GM19463 (cell line): ENCODE results near the gene ANXA1.
A peak's percentile ranks its signal among the peaks of the same experiment; 100 is the strongest.

ENCODE experiments used
- ATAC-seq: cut with Tn5 transposase; IDR thresholded peaks from one replicate; pipeline ENCODE4 v1.9.1; 2021; ENCODE audit warnings: mild to moderate bottlenecking, moderate library complexity; ENCODE audit not compliant: unreplicated experiment

Gene ANXA1

DNA sequence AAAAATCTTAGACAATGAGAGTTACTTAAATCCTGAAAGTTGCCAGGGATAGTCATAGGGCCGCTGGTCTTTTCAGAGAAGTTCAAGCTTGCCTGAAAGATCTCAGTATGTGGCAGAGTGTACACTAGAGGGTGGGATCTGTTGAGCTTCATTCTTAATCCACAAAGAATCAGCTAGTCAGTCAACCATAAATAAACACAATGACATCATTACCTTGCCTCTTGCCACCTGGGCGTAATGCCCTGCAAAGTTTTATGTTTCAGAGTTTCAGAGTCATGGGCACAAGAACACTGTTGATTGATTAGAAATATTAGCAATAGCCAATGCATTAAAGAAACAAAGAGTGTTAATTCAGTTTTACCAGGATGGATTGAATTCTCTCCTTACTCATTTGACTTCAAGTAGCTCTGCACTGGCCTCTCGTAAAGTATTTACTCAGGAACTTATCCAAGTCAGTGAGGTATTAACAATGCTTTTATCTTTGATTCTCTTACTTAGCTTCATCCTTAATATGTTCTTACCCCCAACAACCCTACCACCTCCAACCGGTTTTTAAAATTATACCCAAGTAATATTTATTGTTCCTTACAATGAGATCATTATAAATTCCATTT, 14.3 kb upstream of the ANXA1 start:
- ATAC-seq: no peak

DNA sequence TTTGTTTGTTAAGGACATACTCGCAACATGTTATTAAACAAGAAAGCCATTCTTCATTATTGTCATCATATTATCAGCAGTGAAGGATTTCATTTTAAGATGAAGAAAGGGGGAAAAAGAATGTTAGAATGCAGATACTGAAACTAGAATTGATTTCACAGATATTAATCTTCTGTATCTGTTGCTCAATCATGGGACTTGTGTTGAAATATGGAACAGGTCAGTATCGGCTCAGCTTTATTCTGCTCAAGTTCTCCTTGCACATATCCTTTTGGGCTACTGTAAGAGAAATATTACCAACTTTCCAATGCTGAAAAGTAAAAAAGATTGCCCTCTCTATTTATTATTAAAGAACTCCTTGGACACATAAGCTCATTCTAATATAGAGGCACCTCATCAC, 13.8 kb upstream of the ANXA1 start:
- ATAC-seq: no peak

DNA sequence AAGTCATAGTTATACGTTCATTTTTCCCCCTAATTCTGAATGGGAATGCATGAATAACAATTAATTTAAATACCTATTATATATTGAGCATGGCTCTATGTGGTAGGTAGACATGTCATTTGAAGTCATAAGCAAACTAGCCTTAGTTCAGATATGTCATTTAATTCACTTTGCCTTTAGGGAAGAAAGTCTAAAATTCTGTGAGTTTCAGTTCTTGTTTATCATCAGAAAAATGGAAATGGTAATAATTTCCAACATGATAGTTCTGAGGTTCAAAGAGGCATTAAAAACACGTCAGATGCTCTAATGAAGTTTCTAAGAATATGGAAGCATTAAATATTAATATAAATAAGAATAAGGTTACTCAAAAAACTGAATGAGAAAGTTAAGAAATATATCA, 13.1 kb upstream of the ANXA1 start:
- no peak for ATAC-seq

DNA sequence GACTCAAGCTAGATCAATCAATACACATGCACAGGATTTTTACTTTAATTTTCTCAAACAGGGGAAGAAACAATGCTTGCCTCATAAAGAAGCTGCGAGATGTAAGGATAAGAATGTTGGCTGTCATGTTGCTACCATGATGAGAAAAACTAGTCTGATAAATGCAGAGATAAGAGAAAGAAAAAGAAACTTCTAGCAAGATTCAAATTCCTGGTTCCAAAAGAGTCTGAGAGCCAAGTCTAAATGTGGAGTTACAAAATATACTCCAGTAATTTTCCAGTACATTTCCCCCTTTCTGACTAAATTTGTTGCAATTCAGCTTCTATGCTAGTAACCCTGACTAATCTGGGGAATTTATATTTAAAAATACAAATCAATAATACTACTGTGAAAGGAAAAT, 10.4 kb upstream of the ANXA1 start:
- ATAC-seq: no peak

DNA sequence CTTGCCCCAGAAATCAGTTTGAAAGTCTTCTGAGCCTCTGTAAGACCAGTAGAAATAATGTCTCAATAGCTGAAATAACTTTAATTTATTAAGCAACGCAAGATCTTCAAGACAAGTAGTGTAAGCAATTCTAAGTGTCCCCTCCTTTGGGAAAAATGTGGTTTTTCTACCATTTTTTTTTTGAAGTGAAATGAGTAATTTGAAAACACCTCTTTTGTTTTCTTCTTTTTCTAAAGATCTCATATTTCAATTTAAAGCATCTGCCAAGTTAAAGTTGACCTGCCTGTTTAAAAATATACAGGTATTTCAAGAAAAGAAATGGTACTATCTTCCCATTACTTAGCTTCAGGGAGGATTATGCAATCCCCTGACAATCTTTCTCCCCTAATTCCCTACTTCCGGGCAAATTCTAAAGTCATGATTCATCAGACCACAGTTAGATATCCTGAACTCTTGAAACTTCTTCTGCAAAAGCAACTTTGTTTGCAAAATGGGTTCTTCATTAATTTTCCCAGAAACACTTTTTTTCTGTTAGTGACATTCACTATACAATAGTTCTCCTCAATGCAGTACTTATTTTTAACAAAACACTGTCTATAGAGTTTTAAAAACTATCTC, 7.8 kb upstream of the ANXA1 start:
- ATAC-seq: no peak

DNA sequence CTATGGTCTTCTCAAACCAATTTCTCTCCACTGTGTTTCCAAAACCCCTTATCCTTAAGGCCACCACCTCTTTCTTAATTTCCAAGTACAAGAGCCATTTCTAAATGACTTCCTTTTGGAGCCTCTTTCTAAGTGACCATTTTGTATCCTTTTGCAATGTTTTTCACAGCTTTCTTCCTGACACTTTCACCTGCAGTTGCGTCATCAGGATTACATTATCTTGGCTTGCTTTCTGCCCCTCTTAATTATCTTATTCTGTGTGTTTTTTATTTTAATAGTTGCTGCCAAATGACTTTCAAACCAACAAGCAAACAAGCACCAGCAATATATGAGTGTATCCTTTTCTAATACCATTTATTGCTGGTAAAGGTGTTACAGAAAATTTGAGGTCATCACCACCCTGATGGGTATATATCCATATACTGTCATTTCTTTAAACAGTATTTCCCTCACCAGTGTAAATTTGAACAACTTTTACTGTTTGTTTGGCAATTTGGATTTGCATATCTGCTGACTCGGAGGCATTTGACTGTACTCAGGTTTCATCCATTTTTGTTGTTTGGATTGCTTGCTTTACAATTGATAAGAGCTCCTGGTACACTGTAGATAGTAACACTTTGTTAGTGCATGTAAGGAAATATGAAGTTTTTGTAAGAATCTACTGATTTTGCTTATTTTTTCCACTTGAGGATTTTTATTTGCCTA, 5.4 kb upstream of the ANXA1 start:
- no peak for ATAC-seq

DNA sequence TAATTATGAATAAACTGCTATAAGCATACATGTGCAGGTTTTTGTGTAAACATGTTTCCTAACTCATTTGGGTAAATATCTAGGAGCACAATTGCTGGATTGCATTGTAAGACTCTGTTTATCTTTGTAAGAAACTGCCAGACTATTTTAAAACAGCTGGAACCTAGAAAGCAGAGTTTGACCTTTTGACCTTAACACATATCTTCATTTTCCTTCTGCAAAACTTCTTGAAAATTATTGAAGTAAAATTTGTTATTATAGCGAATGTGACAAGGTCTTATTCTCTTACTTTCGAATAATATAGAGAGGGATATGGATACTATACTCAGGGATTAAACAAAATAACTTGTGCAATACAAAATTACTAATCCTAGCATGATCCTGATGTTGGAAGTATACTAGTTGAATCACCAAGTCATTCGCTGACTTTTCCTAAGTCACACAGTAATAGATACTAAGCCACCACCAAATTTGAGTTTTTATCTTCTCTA, 3.2 kb upstream of the ANXA1 start:
- ATAC-seq: no peak

DNA sequence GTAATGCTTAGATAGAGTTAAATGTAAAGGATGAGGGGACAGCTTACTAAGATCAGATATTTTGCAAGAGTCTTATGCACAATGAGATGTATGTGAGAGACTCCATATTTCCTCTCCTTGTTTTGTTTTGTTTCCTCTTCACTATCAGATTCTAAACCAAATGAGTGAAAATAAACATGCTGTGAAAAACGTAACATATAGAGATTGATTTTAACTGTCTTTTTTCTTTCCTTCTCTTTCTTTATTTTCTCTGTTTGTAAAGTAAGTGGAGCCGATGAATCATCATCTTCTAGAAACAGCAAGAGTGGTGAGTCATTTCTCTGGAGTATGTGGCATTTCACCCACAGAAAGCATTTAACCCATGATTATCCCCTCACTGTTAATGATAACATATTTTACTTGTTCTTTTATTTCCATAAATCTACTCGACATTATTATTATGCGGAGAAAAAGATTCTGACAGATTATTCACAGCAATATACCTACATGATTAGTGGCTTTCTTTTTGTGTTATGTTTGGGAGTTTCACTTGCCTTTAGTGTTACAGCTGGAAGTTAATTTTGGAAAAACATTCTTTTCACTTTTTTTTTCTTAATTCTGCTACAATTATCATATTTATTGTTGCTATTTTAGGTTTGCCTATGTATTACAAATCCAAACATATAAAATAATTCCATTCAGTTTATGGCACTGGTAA, 2.1 kb upstream of the ANXA1 start:
- ATAC-seq: peak; percentile 70

DNA sequence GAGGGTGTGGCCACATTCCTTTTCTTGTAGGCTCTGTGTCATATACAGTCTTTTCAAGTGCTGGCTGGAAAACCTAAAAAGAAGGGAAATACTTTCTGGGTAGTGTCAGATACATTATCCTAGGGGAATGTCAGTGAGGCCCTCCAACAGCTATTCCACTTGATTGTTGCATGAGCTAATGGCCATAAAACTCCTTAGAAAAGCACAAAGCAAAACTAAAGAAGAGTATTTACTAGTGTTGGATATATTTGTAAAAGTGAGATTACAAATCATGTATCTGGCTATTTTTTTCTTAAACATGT, 829 bp downstream of the ANXA1 start:
- no peak for ATAC-seq

DNA sequence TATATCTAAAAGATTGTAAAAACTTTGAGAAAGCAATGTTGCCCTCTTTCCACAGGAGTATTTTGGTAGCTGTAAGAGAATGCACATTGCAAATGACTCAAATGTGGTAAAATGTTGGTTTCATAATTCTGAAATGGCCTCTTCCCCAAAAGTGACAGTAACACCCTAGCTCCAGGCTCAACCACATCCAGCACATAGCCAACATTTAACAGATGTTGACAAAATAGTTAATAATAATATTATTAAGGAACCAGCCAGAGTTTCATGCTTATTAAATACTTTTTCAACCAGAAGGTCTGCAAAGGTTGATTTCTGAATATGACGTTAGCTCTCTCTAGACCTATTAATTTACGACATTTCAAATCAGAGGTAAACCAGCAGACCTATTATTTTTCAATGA, 1.3 kb downstream of the ANXA1 start:
- peak; percentile 58 for ATAC-seq

DNA sequence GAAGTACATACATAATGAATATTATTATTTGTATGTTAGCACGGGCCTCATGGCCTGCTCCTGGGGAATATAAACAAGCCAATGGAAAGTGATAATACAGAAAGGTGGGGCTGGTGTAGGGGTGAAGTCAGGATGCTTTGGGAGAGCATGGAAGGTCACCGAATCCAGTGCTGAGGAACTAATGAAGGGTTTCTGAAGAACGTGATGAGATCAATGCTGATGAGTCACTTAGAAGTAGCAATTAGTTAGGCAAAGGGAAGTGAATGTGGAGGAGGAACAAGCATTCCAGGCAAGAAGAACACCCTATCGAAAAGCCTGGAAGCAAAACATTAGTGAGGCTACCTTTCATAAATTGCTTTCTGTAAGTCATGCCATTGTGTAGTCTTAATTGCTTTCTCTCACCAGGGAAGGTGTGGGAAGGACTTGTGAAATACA, 2.1 kb downstream of the ANXA1 start:
- no peak for ATAC-seq

DNA sequence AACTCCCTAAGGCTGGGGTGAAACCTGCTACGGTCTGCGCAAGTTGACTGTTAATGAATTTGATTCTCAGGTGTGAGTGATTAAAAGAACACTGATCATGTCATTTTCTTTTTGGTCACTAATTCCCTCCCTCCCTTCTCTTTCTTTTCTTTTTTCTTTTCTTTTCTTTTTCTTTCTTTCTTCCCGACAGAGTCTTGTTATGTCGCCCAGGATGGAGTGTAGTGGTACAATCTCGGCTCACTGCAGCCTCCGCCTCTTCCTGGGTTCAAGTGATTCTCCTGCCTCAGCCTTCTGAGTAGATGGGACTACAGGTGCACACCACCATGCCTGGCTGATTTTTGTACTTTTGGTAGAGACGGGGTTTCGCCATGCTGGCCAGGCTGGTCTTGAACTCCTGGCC, 2.6 kb downstream of the ANXA1 start:
- no peak for ATAC-seq

DNA sequence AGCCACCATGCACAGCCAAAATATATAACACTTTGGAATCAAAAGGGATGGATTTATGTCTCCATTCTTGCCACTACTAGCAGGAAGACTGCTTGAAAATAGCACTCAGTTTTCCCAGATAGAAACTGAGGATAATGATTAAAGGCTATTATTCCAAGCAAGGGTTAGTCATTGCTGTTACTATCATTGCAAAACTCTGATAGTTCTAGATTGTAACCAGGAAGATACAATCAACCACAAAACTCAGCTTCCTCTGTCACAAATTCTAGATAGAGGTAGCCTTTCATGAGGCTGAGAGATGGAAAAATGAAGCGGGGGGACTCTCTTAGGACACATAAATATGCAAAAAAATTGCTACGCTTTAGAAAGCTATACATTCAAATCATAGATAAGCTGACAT, 3.1 kb downstream of the ANXA1 start:
- no peak for ATAC-seq

DNA sequence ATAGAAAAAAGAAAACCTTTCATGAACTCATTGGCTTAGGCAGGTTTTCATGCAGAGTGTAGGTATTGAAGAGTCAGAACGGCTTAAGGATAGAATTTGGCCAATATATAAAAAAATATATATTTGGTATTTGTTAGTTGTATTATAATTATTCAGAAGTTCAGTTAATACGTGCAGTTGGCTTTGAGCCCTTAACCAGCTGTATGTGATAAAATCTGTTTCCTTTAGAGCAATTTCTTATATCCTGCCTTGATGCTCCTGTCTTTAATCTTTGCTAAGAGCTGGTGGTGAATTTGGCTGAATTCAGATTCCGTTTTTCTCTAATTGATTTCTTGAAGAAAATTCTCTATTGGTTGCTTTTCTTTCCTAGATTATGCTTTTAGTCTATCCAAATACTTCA, 3.7 kb downstream of the ANXA1 start:
- ATAC-seq: no peak

DNA sequence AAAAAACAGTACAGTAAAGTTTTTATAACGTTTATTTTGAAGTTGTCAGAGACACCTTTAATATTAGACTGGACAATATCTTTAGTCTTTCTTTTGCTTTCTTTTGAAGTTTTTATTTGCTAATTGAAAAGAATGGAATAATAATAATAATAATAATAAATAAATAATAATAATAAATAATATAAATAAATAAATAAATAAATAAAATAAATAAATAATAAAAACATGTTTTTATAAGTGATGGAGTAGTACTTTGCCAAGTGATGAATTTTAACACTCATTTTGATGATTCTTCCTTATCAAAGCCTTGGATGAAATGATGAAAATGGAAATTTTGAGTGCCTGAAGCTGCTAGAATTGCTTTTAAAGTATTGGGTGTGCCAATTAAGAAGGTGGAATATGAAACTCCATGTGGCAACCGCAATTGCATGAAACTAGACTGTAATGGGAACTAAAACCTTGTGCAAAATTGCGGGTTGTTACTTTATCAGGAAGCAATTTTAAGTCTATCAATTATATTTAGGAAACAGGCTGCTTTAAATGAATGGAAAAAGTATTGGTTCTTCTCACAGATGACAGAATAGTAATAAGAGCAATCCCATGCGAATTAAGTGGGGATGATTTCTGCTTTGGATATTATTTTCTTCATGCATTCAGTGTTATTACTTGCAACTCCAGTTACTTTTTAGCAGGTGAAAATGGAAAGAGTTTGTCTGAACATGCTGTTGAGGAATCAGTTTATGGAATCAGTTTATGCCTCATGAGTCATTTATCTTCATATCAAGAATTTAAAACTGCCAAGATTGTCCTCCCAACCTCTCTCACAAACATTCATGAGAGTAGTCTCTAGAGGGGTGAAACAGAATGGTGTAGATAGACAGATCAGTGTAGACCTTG, 4.6 kb downstream of the ANXA1 start:
- no peak for ATAC-seq

DNA sequence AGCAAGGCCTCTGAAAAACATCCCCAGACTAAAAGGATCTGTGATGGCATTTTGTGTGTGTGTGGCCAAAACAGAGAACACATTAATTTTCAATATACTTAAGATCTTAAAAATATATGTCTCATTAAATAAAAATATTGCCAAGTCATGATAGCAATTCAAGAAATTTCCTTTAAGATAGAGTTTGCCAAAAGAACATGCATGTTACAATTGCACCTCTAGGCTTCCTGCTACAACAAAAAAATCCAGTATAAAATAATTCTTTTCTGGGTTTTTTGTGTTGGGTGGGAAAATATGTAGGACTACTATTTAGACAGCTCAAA, 5.2 kb downstream of the ANXA1 start:
- no peak for ATAC-seq

DNA sequence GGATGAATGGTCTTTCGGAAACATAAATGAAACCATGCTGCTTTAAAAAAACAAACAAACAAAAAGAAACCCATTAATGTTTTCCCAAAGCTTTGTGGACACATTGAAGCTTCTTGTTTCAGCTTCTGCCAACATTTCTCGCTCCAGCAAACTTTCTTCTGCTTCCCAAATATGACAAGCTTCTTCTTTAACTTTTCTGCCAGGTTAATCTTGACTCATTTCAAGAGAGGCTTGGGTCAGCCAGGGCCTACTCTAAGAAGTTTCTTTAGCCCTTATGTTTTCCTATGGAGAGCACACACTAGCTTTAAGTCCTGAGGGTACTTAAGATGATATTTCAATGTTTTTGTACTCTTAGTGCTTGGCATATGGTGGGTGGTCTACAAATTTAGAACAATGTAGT, 6.1 kb downstream of the ANXA1 start:
- ATAC-seq: peak; percentile 34

DNA sequence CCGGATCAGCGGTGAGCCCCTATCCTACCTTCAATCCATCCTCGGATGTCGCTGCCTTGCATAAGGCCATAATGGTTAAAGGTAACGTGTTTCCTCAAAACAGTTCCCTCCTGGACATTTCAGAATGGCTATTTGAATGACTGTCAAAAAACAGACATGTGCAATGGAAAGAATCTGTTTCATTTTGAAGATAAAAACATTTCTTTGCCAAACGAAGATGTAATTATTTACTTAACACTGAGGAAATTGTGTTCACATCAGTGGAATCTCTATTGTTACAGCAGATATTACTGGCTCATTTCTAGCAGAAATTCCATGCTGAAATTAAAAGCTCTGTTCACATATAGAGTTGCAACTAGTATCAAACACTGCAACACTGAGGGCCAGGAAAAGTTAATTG, 7.1 kb downstream of the ANXA1 start:
- ATAC-seq: no peak

DNA sequence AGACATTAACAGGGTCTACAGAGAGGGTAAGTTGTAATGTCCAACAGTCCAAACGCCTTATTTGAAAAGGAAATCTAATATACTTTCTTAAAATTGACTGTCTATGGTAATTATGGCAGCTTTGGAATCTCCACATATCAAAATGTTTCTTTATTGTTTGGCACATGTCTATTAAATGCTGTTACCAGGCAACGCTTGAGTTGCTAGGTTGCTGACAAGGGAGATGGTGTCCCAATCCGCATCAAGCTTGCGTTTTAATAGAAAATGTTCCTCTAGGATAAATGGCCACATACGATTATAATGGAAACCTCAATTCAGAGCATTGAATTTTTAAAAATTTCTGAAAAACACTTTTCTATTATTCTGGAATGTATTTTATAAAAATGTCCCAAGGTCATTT, 9.2 kb downstream of the ANXA1 start:
- ATAC-seq: no peak

DNA sequence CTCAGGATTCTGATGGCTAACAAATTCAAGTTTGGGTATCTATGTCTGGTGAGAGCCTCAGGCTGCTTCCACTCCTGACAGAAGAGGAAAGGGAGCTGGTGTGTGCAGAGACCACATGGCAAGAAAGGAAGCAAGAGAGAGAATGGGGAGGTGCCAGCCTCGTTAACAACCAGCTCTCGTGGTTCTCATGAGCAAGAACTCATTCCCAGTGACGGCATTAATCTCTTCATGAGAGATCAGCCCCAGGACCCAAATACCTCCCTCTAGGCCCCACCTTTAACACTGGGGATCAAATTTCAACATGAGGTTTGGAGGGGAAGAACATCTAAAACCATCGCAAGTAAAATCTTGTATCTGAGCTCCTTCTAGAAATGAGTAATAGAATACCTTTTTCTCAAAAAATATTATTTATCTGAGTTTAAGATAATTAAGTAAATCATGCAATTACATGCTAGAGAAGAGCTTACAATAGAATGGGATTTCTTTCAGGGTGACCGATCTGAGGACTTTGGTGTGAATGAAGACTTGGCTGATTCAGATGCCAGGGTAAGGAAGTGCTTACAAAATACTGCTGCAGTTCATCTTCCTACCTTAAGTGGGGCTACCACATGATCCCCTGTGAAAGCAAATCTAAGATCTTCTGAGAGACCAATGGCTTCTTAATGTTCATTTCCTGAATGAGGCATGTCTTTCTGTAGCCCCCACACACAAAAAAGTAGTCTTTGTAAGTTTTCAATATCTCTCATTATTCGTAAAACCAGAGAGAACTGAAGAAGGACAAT, 11.5 kb downstream of the ANXA1 start:
- no peak for ATAC-seq
